Measurements from ENCODE around the gene ANKRD17. TPM values are rescaled to one million over a fixed set of nuclear protein-coding genes. Genes with fewer than 3 reads are reported as not detected.

Gene ANKRD17
- total and polyA plus RNA-seq, 4 donors = 67.0 to 99.9 (median 73.9) TPM

GRCh38 chr4:73250642-73251041 is 8.0 kb downstream of the ANKRD17 start:
- no peak overlapping the region for H3K27ac ChIP-seq (ENCODE audit: low read depth, low read length)
- H3K36me3 ChIP-seq (ENCODE audit: control insufficient read depth, insufficient read depth, low read length) = peaks cover 7% of the 10 kb centered on the region
- no peak for DNase-seq (ENCODE audit: low read depth in 4 of 6, low spot score in 6 of 6)
- H3K4me3 ChIP-seq (ENCODE audit: low read depth, low read length) = no peak overlapping the region
- no peaks in the 10 kb centered on the region for H3K27me3 ChIP-seq (ENCODE audit: control insufficient read depth, insufficient read depth, low read length)
- peaks cover 2% of the 10 kb centered on the region for H3K4me1 ChIP-seq (ENCODE audit: control insufficient read depth, insufficient read depth, low read length)
- no peaks in the 10 kb centered on the region for H3K9me3 ChIP-seq (ENCODE audit: control insufficient read depth, insufficient read depth, low read length)
- 88% methylated on average over 5 of the region's 9 CpGs for WGBS (ENCODE audit: insufficient coverage)

GRCh38 chr4:73248821-73249220 is 9.8 kb downstream of the ANKRD17 start:
- Histone ChIP-seq H3K4me1 (ENCODE audit: control insufficient read depth, insufficient read depth, low read length) (no peaks in the 10 kb centered on the region), H3K9me3 (ENCODE audit: control insufficient read depth, insufficient read depth, low read length) (no peaks in the 10 kb centered on the region), H3K4me3 (ENCODE audit: low read depth, low read length) (no peak overlapping the region), H3K27me3 (ENCODE audit: control insufficient read depth, insufficient read depth, low read length) (no peaks in the 10 kb centered on the region), H3K27ac (ENCODE audit: low read depth, low read length) (no peak overlapping the region), H3K36me3 (ENCODE audit: control insufficient read depth, insufficient read depth, low read length) (peaks cover 7% of the 10 kb centered on the region)
- no peak for DNase-seq (ENCODE audit: low read depth in 4 of 6, low spot score in 6 of 6)

- H3K36me3 ChIP-seq (ENCODE audit: control insufficient read depth, insufficient read depth, low read length) = peaks cover 7% of the 10 kb centered on the region
- no peak overlapping the region for H3K27ac ChIP-seq (ENCODE audit: low read depth, low read length)
- no peaks in the 10 kb centered on the region for H3K27me3 ChIP-seq (ENCODE audit: control insufficient read depth, insufficient read depth, low read length)
- DNase-seq (ENCODE audit: low read depth in 4 of 6, low spot score in 6 of 6) = no peak
- WGBS (ENCODE audit: insufficient coverage) = no CpG with 5 or more reads among the region's 1 CpG
- no peak overlapping the region for H3K4me3 ChIP-seq (ENCODE audit: low read depth, low read length)
- no peaks in the 10 kb centered on the region for H3K4me1 ChIP-seq (ENCODE audit: control insufficient read depth, insufficient read depth, low read length)
- no peaks in the 10 kb centered on the region for H3K9me3 ChIP-seq (ENCODE audit: control insufficient read depth, insufficient read depth, low read length)
Measured at GRCh38 chr4:73248416-73248815, 10.2 kb downstream of the ANKRD17 start.

GRCh38 chr4:73247100-73247499 is 11.5 kb downstream of the ANKRD17 start:
- Histone ChIP-seq H3K4me1 (ENCODE audit: control insufficient read depth, insufficient read depth, low read length) (no peaks in the 10 kb centered on the region), H3K9me3 (ENCODE audit: control insufficient read depth, insufficient read depth, low read length) (no peaks in the 10 kb centered on the region), H3K27ac (ENCODE audit: low read depth, low read length) (no peak overlapping the region), H3K27me3 (ENCODE audit: control insufficient read depth, insufficient read depth, low read length) (no peaks in the 10 kb centered on the region), H3K4me3 (ENCODE audit: low read depth, low read length) (no peak overlapping the region), H3K36me3 (ENCODE audit: control insufficient read depth, insufficient read depth, low read length) (peaks cover 7% of the 10 kb centered on the region)
- DNase-seq (ENCODE audit: low read depth in 4 of 6, low spot score in 6 of 6) = no peak

- no CpG with 5 or more reads among the region's 2 CpGs for WGBS (ENCODE audit: insufficient coverage)
- H3K36me3 ChIP-seq (ENCODE audit: control insufficient read depth, insufficient read depth, low read length) = peaks cover 7% of the 10 kb centered on the region
- DNase-seq (ENCODE audit: low read depth in 4 of 6, low spot score in 6 of 6) = no peak
Measured at GRCh38 chr4:73245955-73246354, 12.6 kb downstream of the ANKRD17 start.

GRCh38 chr4:73244945-73245601 is 13.5 kb downstream of the ANKRD17 start:
- DNase-seq (ENCODE audit: low read depth in 4 of 6, low spot score in 6 of 6) = no peak
- peaks cover 3% of the 10 kb centered on the region for H3K36me3 ChIP-seq (ENCODE audit: control insufficient read depth, insufficient read depth, low read length)
- no peak overlapping the region for H3K27ac ChIP-seq (ENCODE audit: low read depth, low read length)
- WGBS (ENCODE audit: insufficient coverage) = 95% methylated on average over 4 of the region's 4 CpGs
- H3K4me1 ChIP-seq (ENCODE audit: control insufficient read depth, insufficient read depth, low read length) = no peaks in the 10 kb centered on the region
- no peaks in the 10 kb centered on the region for H3K9me3 ChIP-seq (ENCODE audit: control insufficient read depth, insufficient read depth, low read length)
- H3K4me3 ChIP-seq (ENCODE audit: low read depth, low read length) = no peak overlapping the region
- H3K27me3 ChIP-seq (ENCODE audit: control insufficient read depth, insufficient read depth, low read length) = no peaks in the 10 kb centered on the region

More at GRCh38 chr4:73245955-73246354, 12.6 kb downstream of the ANKRD17 start:
- Histone ChIP-seq H3K4me1 (ENCODE audit: control insufficient read depth, insufficient read depth, low read length) (no peaks in the 10 kb centered on the region), H3K27ac (ENCODE audit: low read depth, low read length) (no peak overlapping the region), H3K9me3 (ENCODE audit: control insufficient read depth, insufficient read depth, low read length) (no peaks in the 10 kb centered on the region), H3K27me3 (ENCODE audit: control insufficient read depth, insufficient read depth, low read length) (no peaks in the 10 kb centered on the region), H3K4me3 (ENCODE audit: low read depth, low read length) (no peak overlapping the region)

- Histone ChIP-seq H3K27me3 (ENCODE audit: control insufficient read depth, insufficient read depth, low read length) (no peaks in the 10 kb centered on the region), H3K36me3 (ENCODE audit: control insufficient read depth, insufficient read depth, low read length) (no peaks in the 10 kb centered on the region), H3K9me3 (ENCODE audit: control insufficient read depth, insufficient read depth, low read length) (no peaks in the 10 kb centered on the region), H3K4me3 (ENCODE audit: low read depth, low read length) (no peak overlapping the region), H3K4me1 (ENCODE audit: control insufficient read depth, insufficient read depth, low read length) (no peaks in the 10 kb centered on the region), H3K27ac (ENCODE audit: low read depth, low read length) (no peak overlapping the region)
- no CpG with 5 or more reads among the region's 2 CpGs for WGBS (ENCODE audit: insufficient coverage)
- DNase-seq (ENCODE audit: low read depth in 4 of 6, low spot score in 6 of 6) = no peak
Measured at GRCh38 chr4:73237044-73237443, 21.6 kb downstream of the ANKRD17 start.

GRCh38 chr4:73236151-73236550 is 22.4 kb downstream of the ANKRD17 start:
- no peak for DNase-seq (ENCODE audit: low read depth in 4 of 6, low spot score in 6 of 6)
- WGBS (ENCODE audit: insufficient coverage) = no CpG with 5 or more reads among the region's 1 CpG
- no peaks in the 10 kb centered on the region for H3K4me1 ChIP-seq (ENCODE audit: control insufficient read depth, insufficient read depth, low read length)

GRCh38 chr4:73234712-73235111 is 23.9 kb downstream of the ANKRD17 start:
- WGBS (ENCODE audit: insufficient coverage) = no CpG with 5 or more reads among the region's 1 CpG
- no peaks in the 10 kb centered on the region for H3K36me3 ChIP-seq (ENCODE audit: control insufficient read depth, insufficient read depth, low read length)
- no peaks in the 10 kb centered on the region for H3K9me3 ChIP-seq (ENCODE audit: control insufficient read depth, insufficient read depth, low read length)
- no peak overlapping the region for H3K27ac ChIP-seq (ENCODE audit: low read depth, low read length)
- no peaks in the 10 kb centered on the region for H3K4me1 ChIP-seq (ENCODE audit: control insufficient read depth, insufficient read depth, low read length)
- H3K27me3 ChIP-seq (ENCODE audit: control insufficient read depth, insufficient read depth, low read length) = no peaks in the 10 kb centered on the region
- no peak for DNase-seq (ENCODE audit: low read depth in 4 of 6, low spot score in 6 of 6)
- no peak overlapping the region for H3K4me3 ChIP-seq (ENCODE audit: low read depth, low read length)

More at GRCh38 chr4:73236151-73236550, 22.4 kb downstream of the ANKRD17 start:
- Histone ChIP-seq H3K9me3 (ENCODE audit: control insufficient read depth, insufficient read depth, low read length) (no peaks in the 10 kb centered on the region), H3K4me3 (ENCODE audit: low read depth, low read length) (no peak overlapping the region), H3K27me3 (ENCODE audit: control insufficient read depth, insufficient read depth, low read length) (no peaks in the 10 kb centered on the region), H3K27ac (ENCODE audit: low read depth, low read length) (no peak overlapping the region), H3K36me3 (ENCODE audit: control insufficient read depth, insufficient read depth, low read length) (no peaks in the 10 kb centered on the region)

Measured in spinal cord (tissue), 10 donors.